Endothelial cell of umbilical vein (primary cell): ENCODE data around the gene OR56B4. TPM values are rescaled to one million over a fixed set of nuclear protein-coding genes. Genes with fewer than 3 reads are reported as not detected.

Experiments
- BruUV-seq: library from RNA; stranded (reverse); fragments of 400-500 nt; replicated peaks from 2 replicates; lab custom pipeline; 2021; lab: Mats Ljungman, UMichigan
- CTCF ChIA-PET: fragments of 300-600, 350-600 bp; sonication (Branson Sonifier 250); formaldehyde crosslinking; loops from one replicate; lab custom pipeline; 2021; ENCODE audit warnings: antibody characterized with exemption, inconsistent platforms; lab: Charles Lee
- POLR2A ChIA-PET: fragments of 300-600, 350-600 bp; sonication (Branson Sonifier 250); formaldehyde crosslinking; loops from one replicate; lab custom pipeline; 2021; ENCODE audit warnings: antibody characterized with exemption, inconsistent platforms; lab: Charles Lee
- DNase-seq: peaks from one replicate; pipeline ENCODE4 v3.0.0-alpha.2; 2011; ENCODE audit warnings: low read depth, low spot score
- FAIRE-seq: peaks from 2 replicates; lab custom pipeline; 2011; peaks lifted over from hg19 to GRCh38; lab: Jason Lieb, UNC
- H2AFZ ChIP-seq: 2 replicates; pipeline ENCODE4 v1.6.0; 2012; ENCODE audit warnings: low read depth, low read length, control low read depth, inconsistent platforms
- H3K27ac ChIP-seq: 2 replicates; pipeline ENCODE4 v1.5.1; 2011; ENCODE audit warnings: low read depth, mild to moderate bottlenecking, control low read depth, low read length, moderate library complexity; ENCODE audit not compliant: insufficient read depth
- H3K27me3 ChIP-seq, 2 experiments: 2 replicates each; pipeline versions ENCODE4 v1.6.0 to v1.6.1; 2011; ENCODE audit warnings: low read length in 2 of 2, mixed read lengths in 1 of 2; ENCODE audit not compliant: control insufficient read depth in 2 of 2, insufficient read depth in 2 of 2
- H3K36me3 ChIP-seq, 2 experiments: 2 replicates in 1 of 2; 3 replicates in 1 of 2; pipeline ENCODE4 v1.5.1; 2011; ENCODE audit warnings: low read length in 2 of 2, mild to moderate bottlenecking in 1 of 2, moderate library complexity in 1 of 2; ENCODE audit not compliant: control insufficient read depth in 2 of 2, insufficient read depth in 2 of 2; ENCODE audit errors: extremely low read depth in 1 of 2
- H3K4me1 ChIP-seq: 3 replicates; pipeline ENCODE4 v1.5.1; 2011; ENCODE audit warnings: mild to moderate bottlenecking, low read length; ENCODE audit not compliant: control insufficient read depth, insufficient read depth; ENCODE audit errors: extremely low read depth
- H3K4me2 ChIP-seq: 2 replicates; pipeline ENCODE4 v1.6.1; 2011; ENCODE audit warnings: low read length, control low read depth, mixed read lengths; ENCODE audit not compliant: insufficient read depth
- H3K4me3 ChIP-seq, 3 experiments: fragments of 200-600 bp in 1 of 3; sonication (generic), shearing (Covaris generic) in 1 of 3; replicated peaks in 1 of 3; 2 replicates each; pipeline ENCODE4 v1.5.1; 2011 to 2016; ENCODE audit warnings: control low read depth in 3 of 3, low read length in 3 of 3, mild to moderate bottlenecking in 2 of 3, inconsistent platforms in 1 of 3, low read depth in 1 of 3, moderate library complexity in 1 of 3; ENCODE audit not compliant: insufficient read depth in 1 of 3
- H3K79me2 ChIP-seq: 2 replicates; pipeline ENCODE4 v1.6.0; 2012; ENCODE audit warnings: low read length, inconsistent platforms; ENCODE audit not compliant: control insufficient read depth, insufficient read depth
- H3K9ac ChIP-seq: replicated peaks from 2 replicates; pipeline ENCODE3; 2011; ENCODE audit warnings: low read length, control low read depth; ENCODE audit not compliant: insufficient read depth; ENCODE audit errors: extremely low read depth
- H3K9me1 ChIP-seq: replicated peaks from 3 replicates; pipeline ENCODE4 v1.6.0; 2011; ENCODE audit warnings: mild to moderate bottlenecking, low read length; ENCODE audit not compliant: control insufficient read depth, insufficient read depth; ENCODE audit errors: extremely low read depth
- H3K9me3 ChIP-seq: replicated peaks from 2 replicates; pipeline ENCODE4 v1.5.1; 2012; ENCODE audit warnings: low read length, inconsistent platforms; ENCODE audit not compliant: control insufficient read depth, insufficient read depth
- H4K20me1 ChIP-seq: replicated peaks from 2 replicates; pipeline ENCODE3; 2011; ENCODE audit warnings: mild to moderate bottlenecking, low read length; ENCODE audit not compliant: control insufficient read depth, insufficient read depth; ENCODE audit errors: extremely low read depth
- CTCF ChIP-seq, 2 donors: IDR thresholded peaks; 1 replicate in 1 of 2; 2 replicates in 1 of 2; pipeline ENCODE4 v1.5.1; 2011; ENCODE audit warnings: low read length in 2 of 2, mild to moderate bottlenecking in 2 of 2, moderate library complexity in 2 of 2, control low read depth in 1 of 2, inconsistent platforms in 1 of 2, low read depth in 1 of 2; ENCODE audit not compliant: insufficient read depth in 1 of 2; ENCODE audit errors: extremely low read depth in 1 of 2
- EZH2 ChIP-seq: IDR thresholded peaks from 2 replicates; pipeline ENCODE4 v1.6.1; 2012; ENCODE audit warnings: borderline replicate concordance, low read depth, mild to moderate bottlenecking, moderate library complexity, low read length, inconsistent platforms; ENCODE audit not compliant: severe bottlenecking
- FOS ChIP-seq: IDR thresholded peaks from 2 replicates; pipeline ENCODE4 v1.6.1; 2011; ENCODE audit warnings: mild to moderate bottlenecking, low read length, moderate library complexity, borderline replicate concordance; ENCODE audit not compliant: insufficient read depth
- GATA2 ChIP-seq: IDR thresholded peaks from 2 replicates; pipeline ENCODE4 v1.7.0; 2011; ENCODE audit warnings: low read depth, mild to moderate bottlenecking, moderate library complexity, mixed read lengths, low read length; ENCODE audit not compliant: insufficient read length, insufficient read depth
- JUN ChIP-seq: IDR thresholded peaks from 2 replicates; pipeline ENCODE4 v1.6.1; 2011; ENCODE audit warnings: borderline replicate concordance, low read depth; ENCODE audit not compliant: insufficient read length, insufficient read depth
- MAX ChIP-seq: IDR thresholded peaks from 2 replicates; pipeline ENCODE4 v1.6.1; 2011; ENCODE audit not compliant: insufficient read depth, insufficient read length
- MYC ChIP-seq: IDR thresholded peaks from one replicate; pipeline ENCODE4 v1.6.1; 2011; ENCODE audit warnings: mild to moderate bottlenecking, low read depth, low read length
- POLR2A ChIP-seq: IDR thresholded peaks from 2 replicates; pipeline ENCODE4 v1.6.1; 2012; ENCODE audit warnings: low read depth, mild to moderate bottlenecking, control low read depth, low read length
- POLR2AphosphoS5 ChIP-seq: IDR thresholded peaks from 2 replicates; pipeline ENCODE4 v1.6.1; 2012; ENCODE audit warnings: low read depth, mild to moderate bottlenecking, control low read depth, low read length, moderate library complexity; ENCODE audit not compliant: insufficient read depth
- dilution Hi-C: fragments of 300-500 bp; cut with MboI; formaldehyde crosslinking; loops from one replicate; pipeline ENCODE4 v1.15.0; 2019; ENCODE audit warnings: low sequenced_read_pairs; ENCODE audit not compliant: extremely low pct_ligation_motif_present
- intact Hi-C: fragments of 100-400 bp; cut with micrococcal nuclease; formaldehyde crosslinking; loops from one replicate; pipeline ENCODE4 v1.10.0; 2022
- polyA plus RNA-seq, 4 experiments: library from polyadenylated mRNA; depleted of rRNA in 3 of 4; stranded (reverse) in 3 of 4; unstranded in 1 of 4; fragments of >200 nt; gene quantifications; 2 replicates each; pipeline versions ENCODE4 v1.2.1 to v1.2.3, GENCODE V29; 2011 to 2012; ENCODE audit warnings: missing spikeins in 1 of 4
- total RNA-seq: library from RNA; stranded (reverse); gene quantifications from 2 replicates; pipeline ENCODE4 v1.2.3, GENCODE V29; 2021

OR56B4 gene
- total and polyA plus RNA-seq, 2 donors (not counting 3 experiments of a cell fraction or from before 2014, with no cell fraction given) = not detected

GRCh38 chr11:6124245-6124644 is 16.8 kb downstream of the OR56B4 start:
- Histone ChIP-seq H3K4me2 (no peak overlapping the region), H2AFZ (no peak overlapping the region), H3K9me1 (no peaks in the 10 kb centered on the region), H3K36me3 (no peaks in the 10 kb centered on the region), H4K20me1 (no peaks in the 10 kb centered on the region), H3K4me1 (peaks cover 6% of the 10 kb centered on the region), H3K4me3 (no peak overlapping the region), H3K9ac (no peak overlapping the region), H3K9me3 (no peaks in the 10 kb centered on the region), H3K27ac (no peak overlapping the region), H3K27me3 (no peaks in the 10 kb centered on the region), H3K79me2 (no peaks in the 10 kb centered on the region)
- DNase-seq (no peak), FAIRE-seq (no peak)
- no TSS peak for BruUV-seq
- TF ChIP-seq JUN (no peak), MAX (no peak), POLR2AphosphoS5 (no peak), MYC (no peak), EZH2 (no peak), GATA2 (no peak), POLR2A (no peak), FOS (no peak), CTCF (IDR thresholded peaks at IDR 0.05; ENCODE audit: extremely low read depth in 1 of 2, insufficient read depth in 1 of 2, low read depth in 1 of 2, low read length in 2 of 2) (no peak)
- ChIA-PET POLR2A (no interaction called here), CTCF (interaction anchor here (1.1 kb wide), 1 partner anchor 10 kb away, joined by 4 read pairs; no protein-coding TSS in a partner anchor)
- intact Hi-C loops = no loop called here
- dilution Hi-C loops = no loop called here
